B cell (primary cell): Measurements from ENCODE around the gene FCRL5. TPM values are rescaled to one million over a fixed set of nuclear protein-coding genes. Genes with fewer than 3 reads are reported as not detected.

Experiments used
- ATAC-seq: fragments of 200-7000 bp; cut with Tn5 transposase; one replicate; pipeline ENCODE4 v1.10.0; 2021; ENCODE audit warnings: low read depth, mild to moderate bottlenecking, moderate number of reproducible peaks, moderate library complexity
- CTCF ChIA-PET: fragments of 350-600 bp; sonication (Branson Sonifier 250); formaldehyde crosslinking; loops from one replicate; lab custom pipeline; 2021; ENCODE audit warnings: antibody characterized with exemption, inconsistent platforms; lab: Charles Lee
- POLR2A ChIA-PET: fragments of 350-600 bp; sonication (Branson Sonifier 250); formaldehyde crosslinking; loops from one replicate; lab custom pipeline; 2021; ENCODE audit warnings: antibody characterized with exemption; lab: Charles Lee
- DNase-seq: peaks from one replicate; pipeline ENCODE4 v3.0.0; 2013
- H2AFZ ChIP-seq: 2 replicates; pipeline ENCODE4 v1.6.1; 2012; ENCODE audit warnings: mild to moderate bottlenecking, low read depth, low read length; ENCODE audit not compliant: insufficient read depth, poor library complexity, severe bottlenecking
- H3K27ac ChIP-seq, 2 donors: 1 replicate in 1 of 2; 2 replicates in 1 of 2; pipeline ENCODE4 v1.5.1; 2012 to 2013; ENCODE audit warnings: low read length in 2 of 2, mild to moderate bottlenecking in 2 of 2, moderate library complexity in 1 of 2
- H3K27me3 ChIP-seq, 4 experiments: fragments of 200-600 bp in 1 of 4; sonication (generic) in 1 of 4; replicated peaks in 1 of 4; 1 replicate in 2 of 4; 2 replicates in 2 of 4; pipeline versions ENCODE4 v1.6.1 to v1.7.0; 2013 to 2016; ENCODE audit warnings: low read length in 3 of 4, mild to moderate bottlenecking in 2 of 4, mixed read lengths in 1 of 4, moderate library complexity in 1 of 4; ENCODE audit not compliant: insufficient read depth in 4 of 4, control insufficient read depth in 3 of 4; ENCODE audit errors: control extremely low read depth in 1 of 4
- H3K36me3 ChIP-seq, 2 experiments: replicated peaks in 1 of 2; 1 replicate in 1 of 2; 2 replicates in 1 of 2; pipeline versions ENCODE4 v1.6.1 to v1.7.1; 2013; ENCODE audit warnings: low read length in 1 of 2; ENCODE audit not compliant: insufficient read depth in 2 of 2, control insufficient read depth in 1 of 2; ENCODE audit errors: control extremely low read depth in 1 of 2, extremely low read depth in 1 of 2
- H3K4me1 ChIP-seq, 2 donors: fragments of 200-600 bp in 1 of 2; sonication (generic) in 1 of 2; 1 replicate in 1 of 2; 2 replicates in 1 of 2; pipeline versions ENCODE4 v1.5.1 to v1.6.1; 2013 to 2017; ENCODE audit warnings: low read length in 2 of 2; ENCODE audit not compliant: control insufficient read depth in 2 of 2, insufficient read depth in 2 of 2
- H3K4me2 ChIP-seq: replicated peaks from 2 replicates; pipeline ENCODE3; 2012; ENCODE audit warnings: mild to moderate bottlenecking, low read depth, low read length; ENCODE audit not compliant: poor library complexity, severe bottlenecking
- H3K4me3 ChIP-seq, 5 experiments: fragments of 200-600 bp in 1 of 5; sonication (generic) in 1 of 5; 1 replicate in 3 of 5; 2 replicates in 2 of 5; pipeline versions ENCODE4 v1.5.1 to v1.7.0; 2011 to 2016; ENCODE audit warnings: low read length in 4 of 5, mild to moderate bottlenecking in 4 of 5, low read depth in 2 of 5, control low read depth in 1 of 5, moderate library complexity in 1 of 5; ENCODE audit not compliant: insufficient read depth in 1 of 5; ENCODE audit errors: control extremely low read depth in 1 of 5, extremely low read depth in 1 of 5
- H3K79me2 ChIP-seq: fragments of 200-600 bp; sonication (generic); one replicate; pipeline ENCODE4 v1.6.0; 2016; ENCODE audit warnings: low read length; ENCODE audit not compliant: control insufficient read depth, insufficient read depth
- H3K9ac ChIP-seq: fragments of 200-600 bp; sonication (generic); 2 replicates; pipeline ENCODE4 v1.6.1; 2017; ENCODE audit warnings: mild to moderate bottlenecking, low read length, moderate library complexity
- H3K9me3 ChIP-seq, 3 donors: one replicate each; pipeline versions ENCODE4 v1.6.1 to v1.7.1; 2013; ENCODE audit warnings: low read length in 2 of 3; ENCODE audit not compliant: control insufficient read depth in 2 of 3, insufficient read depth in 1 of 3; ENCODE audit errors: control extremely low read depth in 1 of 3
- H4K20me1 ChIP-seq: 2 replicates; pipeline ENCODE4 v1.6.0; 2012; ENCODE audit warnings: mild to moderate bottlenecking, low read length; ENCODE audit not compliant: insufficient read depth, control insufficient read depth, poor library complexity, severe bottlenecking
- H3K27ac Mint-ChIP-seq: one replicate; pipeline ENCODE4 v1.8.0; 2021; ENCODE audit warnings: mixed read lengths
- H3K27me3 Mint-ChIP-seq: one replicate; pipeline ENCODE4 v1.8.0; 2021; ENCODE audit warnings: mixed read lengths
- H3K4me1 Mint-ChIP-seq: one replicate; pipeline ENCODE4 v1.8.0; 2021; ENCODE audit warnings: mixed read lengths
- H3K4me3 Mint-ChIP-seq: one replicate; pipeline ENCODE4 v1.8.0; 2021; ENCODE audit warnings: mixed read lengths
- H3K9me3 Mint-ChIP-seq: one replicate; pipeline ENCODE4 v1.8.0; 2022; ENCODE audit warnings: mixed read lengths; ENCODE audit not compliant: insufficient read depth
- CTCF ChIP-seq: fragments of 200-600 bp; IDR thresholded peaks from one replicate; pipeline ENCODE4 v1.8.0; 2022; ENCODE audit warnings: antibody characterized with exemption, mild to moderate bottlenecking
- EZH2 ChIP-seq: IDR thresholded peaks from 2 replicates; pipeline ENCODE4 v1.6.1; 2012; ENCODE audit warnings: borderline replicate concordance, low read depth, mild to moderate bottlenecking, moderate library complexity, low read length; ENCODE audit not compliant: insufficient read depth, poor library complexity, severe bottlenecking
- WGBS: methylation state at CpG from one replicate; pipeline ENCODE4 v1.1.5; 2013; ENCODE audit warnings: missing lambda C conversion rate; ENCODE audit not compliant: insufficient coverage; 5-methylcytosine and 5-hydroxymethylcytosine counted together
- intact Hi-C: fragments of 100-400 bp; cut with micrococcal nuclease; formaldehyde crosslinking; loops from one replicate; pipeline ENCODE4 v1.10.0; 2022
- polyA plus RNA-seq: library from polyadenylated mRNA; depleted of rRNA; stranded (reverse); fragments of >200 nt; gene quantifications from 2 replicates; pipeline ENCODE4 v1.2.3, GENCODE V29; 2012
- total RNA-seq, 2 donors: library from RNA; stranded (reverse); fragments of 120-200 nt in 1 of 2; gene quantifications; 1 replicate in 1 of 2; 2 replicates in 1 of 2; pipeline versions ENCODE4 v1.2.3 to v1.2.4, GENCODE V29; 2013 to 2022

The FCRL5 gene
- total and polyA plus RNA-seq, 2 donors (not counting 1 experiment from before 2014, with no cell fraction given), result 34.0 to 108 TPM

DNA sequence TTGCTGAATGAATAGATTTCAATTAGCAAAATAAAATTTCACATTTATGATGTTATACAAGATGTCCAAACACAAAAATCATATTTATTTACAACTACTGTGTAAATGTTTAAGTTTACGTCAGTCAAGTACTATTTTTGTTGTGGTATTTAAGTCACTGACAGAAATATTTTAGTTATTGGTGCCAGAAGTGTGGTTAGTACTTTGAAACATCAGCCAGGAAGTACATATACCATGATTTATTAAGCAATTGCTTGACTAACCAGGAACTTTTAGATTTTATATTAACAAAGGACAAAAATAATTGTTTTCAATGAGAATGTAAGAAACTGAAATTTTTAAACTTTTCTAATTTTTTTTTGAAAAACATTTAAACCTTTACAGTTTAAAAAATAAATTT lies 47.9 kb upstream of the FCRL5 start:
- no peaks in the 10 kb centered on the region for H4K20me1 ChIP-seq
- TF ChIP-seq EZH2 (no peak), CTCF (no peak)
- H3K4me3 ChIP-seq, result no peak overlapping the region
- CTCF ChIA-PET, result interaction anchor here (2.3 to 2.8 kb wide), 2 partner anchors 19 to 20 kb away, joined by 9 to 12 read pairs; no protein-coding TSS in a partner anchor
- peaks cover 0 to 28% (median 13%) of the 10 kb centered on the region in 4 experiments for H3K27me3 ChIP-seq
- H3K79me2 ChIP-seq, result no peaks in the 10 kb centered on the region
- H3K4me1 ChIP-seq, result peaks cover 32% of the 10 kb centered on the region in 2 donors
- Mint-ChIP-seq H3K27ac (no peak overlapping the region), H3K4me1 (peaks cover 34% of the 10 kb centered on the region), H3K27me3 (peaks cover 18% of the 10 kb centered on the region), H3K4me3 (no peak overlapping the region), H3K9me3 (no peaks in the 10 kb centered on the region)
- H3K27ac ChIP-seq, result no peak overlapping the region
- intact Hi-C loops, result no loop called here
- ATAC-seq (no peak), DNase-seq (no peak)
- no peaks in the 10 kb centered on the region for H3K9me3 ChIP-seq
- H3K9ac ChIP-seq, result no peak overlapping the region
- POLR2A ChIA-PET, result no interaction called here
- no peak overlapping the region for H2AFZ ChIP-seq
- WGBS, result no CpG with 5 or more reads among the region's 1 CpG
- no peak overlapping the region for H3K4me2 ChIP-seq
- no peaks in the 10 kb centered on the region for H3K36me3 ChIP-seq

GRCh38 chr1:157597959-157598667 lies 45.8 kb upstream of the FCRL5 start, which contains the start of gene FCRL4:
TSS of gene FCRL4 (minus strand) at chr1:157598085. CDS start at chr1:157597944, 141 bp downstream.
- peaks cover 14% of the 10 kb centered on the region for H3K27me3 Mint-ChIP-seq
- ATAC-seq, result peak; percentile 64
- POLR2A ChIA-PET, result interaction anchor here (0.6 to 0.8 kb wide), 2 partner anchors 24 to 251 kb away, joined by 3 read pairs; no protein-coding TSS in a partner anchor
- no peaks in the 10 kb centered on the region for H3K9me3 ChIP-seq
- peak; percentile 48 for DNase-seq
- no CpG with 5 or more reads among the region's 2 CpGs for WGBS
- H3K4me3 Mint-ChIP-seq, result peak within 1 kb of the TSS; percentile 52
- H3K9me3 Mint-ChIP-seq, result no peaks in the 10 kb centered on the region
- H3K4me1 Mint-ChIP-seq, result peaks cover 41% of the 10 kb centered on the region
- intact Hi-C loops, result loop anchor here (5.0 kb wide), 1 partner anchor 34 kb away; no protein-coding TSS in a partner anchor
- H3K4me1 ChIP-seq, result peaks cover 38 to 41% of the 10 kb centered on the region in 2 donors
- peak within 1 kb of the TSS; percentile 35 for H3K4me2 ChIP-seq
- no peaks in the 10 kb centered on the region for H3K36me3 ChIP-seq
- H2AFZ ChIP-seq, result no peak within 1 kb of the TSS
- no peak within 1 kb of the TSS for H3K4me3 ChIP-seq
- H3K27ac Mint-ChIP-seq, result peak within 1 kb of the TSS; percentile 18
- CTCF ChIA-PET, result interaction anchor here (0.7 to 2.8 kb wide), 2 partner anchors 17 to 27 kb away, joined by 3 to 12 read pairs; no protein-coding TSS in a partner anchor
- no peak for TF ChIP-seq CTCF
- no peak within 1 kb of the TSS for H3K27ac ChIP-seq
- H3K27me3 ChIP-seq, result peaks cover 0 to 25% (median 13%) of the 10 kb centered on the region in 4 experiments
- no peak within 1 kb of the TSS for H3K9ac ChIP-seq
- H4K20me1 ChIP-seq, result no peaks in the 10 kb centered on the region
- H3K79me2 ChIP-seq, result no peaks in the 10 kb centered on the region
